Large intestine (tissue), 3 donors: ENCODE results near the gene ABCG1. TPM values are rescaled to one million over a fixed set of nuclear protein-coding genes. Genes with fewer than 3 reads are reported as not detected.

Source experiments
- DNase-seq, 2 donors: peaks; one replicate each; pipeline versions ENCODE4 v3.0.0 to v3.0.0-alpha.2; 2013
- H3K27ac ChIP-seq: one replicate; pipeline ENCODE4 v1.5.1; 2013; ENCODE audit warnings: low read length
- H3K27me3 ChIP-seq: 2 replicates; pipeline ENCODE4 v1.6.1; 2013; ENCODE audit warnings: low read length; ENCODE audit not compliant: control insufficient read depth, insufficient read depth
- H3K36me3 ChIP-seq: 2 replicates; pipeline ENCODE4 v1.6.1; 2013; ENCODE audit warnings: low read length; ENCODE audit not compliant: control insufficient read depth, insufficient read depth
- H3K4me1 ChIP-seq: one replicate; pipeline ENCODE4 v1.6.1; 2013; ENCODE audit warnings: low read length; ENCODE audit not compliant: control insufficient read depth, insufficient read depth
- H3K4me3 ChIP-seq: one replicate; pipeline ENCODE4 v1.5.1; 2013; ENCODE audit warnings: low read length
- H3K9me3 ChIP-seq: one replicate; pipeline ENCODE4 v1.6.1; 2013; ENCODE audit warnings: mild to moderate bottlenecking, low read depth, low read length, moderate library complexity; ENCODE audit not compliant: control insufficient read depth
- WGBS: methylation state at CpG from one replicate; pipeline ENCODE4 v1.1.5; 2013; ENCODE audit warnings: low lambda C conversion rate; ENCODE audit not compliant: insufficient coverage; 5-methylcytosine and 5-hydroxymethylcytosine counted together
- polyA plus RNA-seq: library from polyadenylated mRNA; unstranded; fragments of 120-200 nt; gene quantifications from one replicate; pipeline ENCODE4 v1.2.1, GENCODE V29; 2013

The ABCG1 gene
- polyA plus RNA-seq, 1 donor = 6.4 TPM

DNA sequence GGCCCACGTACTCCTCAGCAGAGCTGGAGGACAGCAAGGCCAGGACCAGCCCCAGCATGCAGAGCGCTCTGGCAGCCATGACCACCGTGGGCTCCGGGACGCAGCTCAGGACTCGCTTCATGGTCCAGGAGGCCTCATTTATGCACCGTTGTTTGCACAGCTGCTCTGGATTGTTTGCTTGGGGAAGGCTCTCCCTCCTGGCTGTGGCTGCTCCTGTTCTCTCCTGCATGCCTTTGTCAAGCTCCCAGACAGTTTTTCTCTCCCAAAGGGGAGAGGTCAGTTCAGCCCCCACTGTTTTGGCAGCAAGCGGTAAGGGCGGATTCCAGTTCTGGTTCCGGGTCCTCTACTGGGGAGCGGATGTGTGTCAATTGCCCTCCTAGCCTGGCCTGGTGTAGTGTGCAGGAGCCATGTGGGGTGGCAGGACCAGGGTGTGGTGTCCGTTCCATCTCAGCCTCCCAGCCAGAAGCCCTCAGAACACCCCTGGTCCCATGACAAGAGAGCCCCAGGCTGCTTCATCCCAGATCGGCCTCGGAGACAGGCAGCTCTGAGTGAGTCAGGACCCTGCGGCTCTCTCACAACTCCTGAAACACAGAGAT lies 96.5 kb downstream of the ABCG1 start, which contains the start of gene TFF3:
TSS of gene TFF3 (minus strand) at position 114 of the 596 bp plus-strand sequence. CDS start at position 79, 35 bp downstream.
- Histone ChIP-seq H3K4me1 (peaks cover 94% of the 10 kb centered on the region), H3K4me3 (peak within 1 kb of the TSS; percentile 33), H3K9me3 (no peaks in the 10 kb centered on the region), H3K36me3 (no peaks in the 10 kb centered on the region), H3K27ac (peak within 1 kb of the TSS; percentile 97), H3K27me3 (no peaks in the 10 kb centered on the region)
- DNase-seq = peak in 1 of 2 donors; percentile 77
- WGBS = no CpG with 5 or more reads among the region's 15 CpGs

DNA sequence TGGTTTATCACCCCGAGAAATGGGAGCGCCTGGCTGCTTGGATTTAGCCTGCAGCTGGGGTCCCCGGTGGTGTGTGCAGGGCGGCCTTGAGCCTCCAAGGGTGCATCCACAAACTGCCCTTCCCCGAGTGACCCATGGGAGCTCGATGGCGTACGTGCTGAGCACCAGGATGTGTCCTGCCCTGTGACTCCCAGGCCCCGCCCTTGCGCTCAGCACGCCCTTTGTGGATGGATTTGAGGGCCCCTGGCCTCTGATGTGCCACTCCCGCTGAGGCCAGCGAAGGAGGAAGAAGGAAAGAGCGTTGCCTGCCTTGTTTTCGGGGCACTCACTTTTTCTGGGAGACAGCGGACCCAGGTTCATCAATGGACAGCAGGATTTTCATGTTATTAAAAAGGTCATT lies 98.0 kb downstream of the ABCG1 start:
- peak overlapping the region; percentile 97 for H3K27ac ChIP-seq
- peak; percentile 87 to 95 for DNase-seq
- peaks cover 3% of the 10 kb centered on the region for H3K9me3 ChIP-seq
- H3K27me3 ChIP-seq = no peaks in the 10 kb centered on the region
- WGBS = no CpG with 5 or more reads among the region's 16 CpGs
- no peaks in the 10 kb centered on the region for H3K36me3 ChIP-seq
- H3K4me1 ChIP-seq = peaks cover 87% of the 10 kb centered on the region
- H3K4me3 ChIP-seq = peak overlapping the region; percentile 28

DNA sequence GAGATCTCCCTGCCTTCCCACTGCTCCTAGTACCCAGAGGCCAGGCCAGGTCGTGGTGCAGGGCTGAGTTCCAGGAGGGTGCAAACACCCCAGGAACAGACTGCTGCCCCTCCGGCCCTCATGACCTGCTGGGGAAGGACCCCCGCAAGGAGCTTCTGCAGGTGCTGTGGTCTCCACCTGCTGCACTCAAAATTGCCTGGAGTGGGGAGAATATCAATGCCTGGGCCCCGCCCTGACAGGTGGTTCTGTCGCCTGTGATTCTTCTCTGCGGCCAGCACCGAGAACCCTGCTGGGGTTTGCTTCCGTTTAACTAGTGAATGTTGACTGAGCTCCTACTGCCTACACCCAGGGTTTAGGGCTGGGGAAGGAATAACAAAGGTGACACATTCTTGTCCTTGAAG lies 98.4 kb downstream of the ABCG1 start:
- no CpG with 5 or more reads among the region's 8 CpGs for WGBS
- peak overlapping the region; percentile 97 for H3K27ac ChIP-seq
- H3K4me3 ChIP-seq = peak overlapping the region; percentile 28
- peaks cover 83% of the 10 kb centered on the region for H3K4me1 ChIP-seq
- peaks cover 3% of the 10 kb centered on the region for H3K9me3 ChIP-seq
- DNase-seq = peak in 1 of 2 donors; percentile 69
- H3K36me3 ChIP-seq = no peaks in the 10 kb centered on the region
- H3K27me3 ChIP-seq = no peaks in the 10 kb centered on the region

DNA sequence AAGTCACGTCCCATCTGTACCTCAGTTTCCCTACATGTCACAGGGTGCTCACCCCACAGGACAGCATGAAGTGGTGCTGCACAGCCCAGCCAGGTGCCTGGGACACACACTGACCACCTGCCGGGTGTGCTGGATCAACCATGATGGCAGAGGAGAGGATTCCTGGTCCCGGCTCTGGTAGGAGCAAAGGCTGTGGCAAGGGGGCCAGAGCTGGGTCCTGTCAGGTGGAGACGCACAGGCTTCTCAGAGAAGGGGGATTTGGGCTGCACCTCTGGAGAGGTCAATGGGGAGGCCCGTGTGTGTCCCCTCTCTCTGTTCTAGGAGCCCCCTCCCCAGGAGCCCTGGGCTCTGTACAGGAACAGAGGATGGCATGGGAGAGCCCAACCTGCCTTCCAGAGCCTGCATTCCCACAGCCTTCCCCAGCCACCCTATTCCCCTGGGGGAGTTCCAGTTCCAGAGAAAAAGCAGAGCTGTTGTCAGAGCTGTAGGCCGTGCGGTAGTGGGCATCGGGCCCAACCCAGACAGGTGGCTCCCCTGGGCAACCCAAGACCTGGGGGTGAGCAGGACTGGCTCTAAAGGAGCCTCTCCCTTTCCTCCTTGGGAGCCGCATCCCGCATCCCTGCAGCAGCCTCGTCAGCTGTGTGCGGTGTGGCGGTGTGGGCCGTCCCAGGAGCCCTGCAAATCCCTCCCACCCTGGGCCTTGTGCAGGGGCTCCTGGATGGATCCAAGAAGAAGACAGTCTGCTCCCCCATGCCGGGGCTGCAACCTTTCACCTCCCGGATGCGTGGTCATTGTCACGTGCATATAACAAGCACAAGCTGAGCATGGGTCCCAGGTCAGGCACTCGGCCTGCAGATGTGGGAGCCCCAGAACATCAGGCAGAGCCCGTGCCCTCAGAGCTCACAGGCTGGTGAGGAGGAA lies 99.1 kb downstream of the ABCG1 start:
- H3K27me3 ChIP-seq = no peaks in the 10 kb centered on the region
- DNase-seq = peak in 1 of 2 donors; percentile 6
- no CpG with 5 or more reads among the region's 20 CpGs for WGBS
- peaks cover 3% of the 10 kb centered on the region for H3K9me3 ChIP-seq
- H3K36me3 ChIP-seq = no peaks in the 10 kb centered on the region
- no peak overlapping the region for H3K4me3 ChIP-seq
- peak overlapping the region; percentile 97 for H3K27ac ChIP-seq
- peaks cover 76% of the 10 kb centered on the region for H3K4me1 ChIP-seq

DNA sequence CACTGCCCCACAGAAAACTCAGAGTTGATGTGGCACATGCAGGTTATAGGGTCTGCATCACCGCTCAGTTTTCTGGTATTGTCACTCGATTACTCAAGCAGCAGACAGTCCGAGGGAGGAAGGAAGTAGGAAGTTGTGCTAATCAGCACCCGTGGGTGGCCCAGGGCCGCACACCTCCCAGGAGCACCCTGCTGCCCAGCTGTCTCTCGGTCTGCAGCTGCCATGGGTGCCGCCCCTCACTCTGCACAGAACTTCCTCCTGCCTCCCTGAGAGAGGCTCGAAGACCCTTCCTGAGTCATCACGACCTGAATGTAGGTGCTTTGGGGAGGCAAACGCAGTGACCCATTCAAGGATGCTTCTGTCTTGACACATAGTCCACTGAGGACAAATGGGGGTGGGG lies 100.4 kb downstream of the ABCG1 start:
- no CpG with 5 or more reads among the region's 10 CpGs for WGBS
- Histone ChIP-seq H3K36me3 (no peaks in the 10 kb centered on the region), H3K4me3 (no peak overlapping the region), H3K9me3 (peaks cover 3% of the 10 kb centered on the region), H3K27me3 (no peaks in the 10 kb centered on the region), H3K27ac (peak overlapping the region; percentile 60), H3K4me1 (peaks cover 63% of the 10 kb centered on the region)
- no peak for DNase-seq

DNA sequence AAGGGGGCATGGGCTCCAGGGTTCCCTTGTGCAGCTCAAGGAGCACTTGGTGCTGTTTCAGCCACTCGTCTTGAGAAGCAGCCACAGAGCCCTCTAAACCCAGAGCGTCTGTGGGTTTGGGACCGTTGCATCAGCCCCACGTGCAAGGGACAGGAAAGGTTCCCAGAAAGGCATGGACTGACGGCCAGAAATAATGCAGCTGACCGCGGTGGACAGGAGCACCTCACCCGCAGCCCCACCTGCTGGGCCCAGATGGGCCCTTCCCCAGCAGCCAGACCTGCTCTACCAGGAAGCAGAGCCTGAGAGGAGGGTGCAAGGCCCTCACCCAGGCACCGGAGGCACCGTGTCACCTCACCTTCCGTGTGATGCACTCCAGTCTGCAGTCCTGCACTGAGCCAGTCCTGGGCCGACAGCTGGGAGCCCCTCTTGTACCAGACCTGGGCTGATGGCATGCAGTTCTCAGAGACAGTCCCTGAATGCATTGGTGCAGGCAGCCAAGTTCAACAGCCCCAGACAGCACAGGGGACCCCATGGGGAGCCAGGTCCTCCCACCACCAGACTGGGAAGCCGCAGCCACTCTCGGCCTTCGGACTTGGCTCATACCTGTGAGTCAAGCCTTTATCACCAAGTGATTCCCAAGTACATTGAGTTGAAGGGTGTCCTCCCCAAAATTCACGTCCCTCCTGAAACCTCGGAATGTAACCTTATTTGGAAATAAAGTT lies 101.1 kb downstream of the ABCG1 start:
- H3K4me3 ChIP-seq = no peak overlapping the region
- H3K9me3 ChIP-seq = peaks cover 3% of the 10 kb centered on the region
- peak overlapping the region; percentile 60 for H3K27ac ChIP-seq
- H3K27me3 ChIP-seq = no peaks in the 10 kb centered on the region
- no peaks in the 10 kb centered on the region for H3K36me3 ChIP-seq
- peaks cover 56% of the 10 kb centered on the region for H3K4me1 ChIP-seq
- WGBS = no CpG with 5 or more reads among the region's 17 CpGs
- DNase-seq = peak in 1 of 2 donors; percentile 76

DNA sequence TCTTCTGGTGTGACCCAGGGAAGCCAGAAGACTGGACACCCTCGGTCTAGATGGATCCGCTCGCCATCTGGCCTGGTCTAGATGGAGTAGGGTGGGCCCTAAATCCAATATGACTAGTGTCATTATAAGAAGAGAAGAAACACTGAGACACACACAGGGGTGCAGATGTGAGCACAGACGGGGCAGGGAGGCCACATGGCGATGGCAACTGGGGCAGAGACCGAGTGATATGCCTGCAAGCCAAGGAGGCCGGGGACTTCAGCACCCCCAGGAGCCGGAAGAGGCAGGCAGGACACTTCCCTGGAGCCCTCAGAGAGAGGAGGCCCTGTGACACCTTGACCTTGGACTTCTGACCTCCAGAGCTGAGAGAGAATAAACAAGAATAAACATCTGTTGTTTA lies 101.9 kb downstream of the ABCG1 start:
- WGBS = 100% methylated on average over 2 of the region's 8 CpGs
- H3K4me3 ChIP-seq = no peak overlapping the region
- H3K27me3 ChIP-seq = no peaks in the 10 kb centered on the region
- H3K9me3 ChIP-seq = peaks cover 3% of the 10 kb centered on the region
- peak overlapping the region; percentile 60 for H3K27ac ChIP-seq
- H3K4me1 ChIP-seq = peaks cover 48% of the 10 kb centered on the region
- DNase-seq = no peak
- no peaks in the 10 kb centered on the region for H3K36me3 ChIP-seq

DNA sequence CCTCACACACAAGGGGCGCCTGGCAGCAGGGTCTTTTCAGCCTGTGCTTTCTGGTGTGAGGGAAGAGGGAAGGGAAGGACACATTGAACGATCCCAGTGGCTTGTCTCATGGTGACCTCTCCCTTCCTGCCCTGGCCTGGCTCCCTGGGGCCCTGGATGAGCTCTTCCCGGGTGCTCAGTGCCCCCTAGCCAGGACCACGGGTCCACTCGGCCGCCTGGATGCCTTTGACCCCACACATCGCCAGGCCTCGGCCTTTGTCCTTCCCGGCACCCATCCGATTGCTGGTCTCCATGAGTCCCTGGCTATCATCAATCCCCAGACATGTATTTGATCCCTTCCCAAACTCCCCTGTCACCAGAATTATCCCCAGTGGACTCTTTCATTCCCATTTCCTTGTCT lies 102.3 kb downstream of the ABCG1 start:
- no peak for DNase-seq
- H3K4me3 ChIP-seq = no peak overlapping the region
- peak overlapping the region; percentile 60 for H3K27ac ChIP-seq
- H3K36me3 ChIP-seq = no peaks in the 10 kb centered on the region
- H3K27me3 ChIP-seq = no peaks in the 10 kb centered on the region
- peaks cover 3% of the 10 kb centered on the region for H3K9me3 ChIP-seq
- 96% methylated on average over 4 of the region's 10 CpGs for WGBS
- peaks cover 44% of the 10 kb centered on the region for H3K4me1 ChIP-seq

DNA sequence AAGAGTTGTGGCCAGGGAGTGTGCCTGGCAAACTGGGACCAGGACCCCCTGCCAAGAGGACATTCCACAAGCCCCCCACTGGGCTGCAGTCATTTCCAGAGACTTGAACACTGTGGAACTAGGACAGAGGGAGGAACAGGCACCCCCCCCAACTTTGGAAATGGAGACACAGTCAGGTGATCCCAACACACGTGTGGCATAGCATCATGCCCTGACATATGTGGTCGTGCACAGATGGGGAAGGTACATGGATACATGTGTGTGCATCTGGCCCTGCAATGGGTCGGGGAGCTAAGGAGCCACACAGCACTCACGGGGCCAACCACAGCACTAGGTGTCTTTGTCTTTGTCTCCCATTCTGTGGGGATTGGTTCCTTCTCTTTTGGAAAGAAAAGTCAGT lies 102.9 kb downstream of the ABCG1 start:
- no peak overlapping the region for H3K4me3 ChIP-seq
- DNase-seq = no peak
- no CpG with 5 or more reads among the region's 4 CpGs for WGBS
- H3K4me1 ChIP-seq = peaks cover 38% of the 10 kb centered on the region
- no peak overlapping the region for H3K27ac ChIP-seq
- H3K9me3 ChIP-seq = peaks cover 3% of the 10 kb centered on the region
- H3K36me3 ChIP-seq = no peaks in the 10 kb centered on the region
- no peaks in the 10 kb centered on the region for H3K27me3 ChIP-seq

DNA sequence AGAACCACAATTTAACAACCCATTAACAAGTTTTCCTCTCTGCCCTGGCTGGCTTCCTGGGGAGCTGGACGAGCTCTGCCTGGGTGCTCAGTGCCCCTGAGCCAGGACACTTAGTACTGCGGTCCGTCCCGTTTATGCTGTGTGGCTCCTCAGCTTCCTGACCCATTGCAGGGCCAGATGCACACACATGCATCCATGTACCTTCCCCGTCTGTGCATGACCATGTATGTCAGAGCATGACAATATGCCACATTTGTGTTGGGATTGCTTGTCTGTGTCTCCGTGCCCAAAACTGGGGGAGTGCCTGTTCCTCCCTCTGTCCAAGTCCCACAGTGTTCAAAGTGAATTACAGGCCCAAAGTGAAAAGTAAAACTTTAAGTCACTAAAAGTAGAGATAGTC lies 106.0 kb downstream of the ABCG1 start:
- H3K27ac ChIP-seq = no peak overlapping the region
- WGBS = no CpG with 5 or more reads among the region's 6 CpGs
- no peak for DNase-seq
- no peak overlapping the region for H3K4me3 ChIP-seq
- H3K4me1 ChIP-seq = peaks cover 24% of the 10 kb centered on the region
- no peaks in the 10 kb centered on the region for H3K27me3 ChIP-seq
- H3K9me3 ChIP-seq = peaks cover 3% of the 10 kb centered on the region
- no peaks in the 10 kb centered on the region for H3K36me3 ChIP-seq
